T follicular helper cell (primary cell): ENCODE results near the gene ANK3.

ENCODE experiments used
- DNase-seq: peaks from one replicate; pipeline ENCODE4 v3.0.0-alpha.2; 2020; ENCODE audit warnings: low read depth

The ANK3 gene

GRCh38 chr10:59976909-59977308, 412.8 kb downstream of the ANK3 start:
- DNase-seq, result no peak
